Spleen (tissue), 7 donors: ENCODE measurements around the gene SLC10A3.

Experiments
- CTCF ChIP-seq, 11 experiments: fragments of 200-600 bp in 7 of 11; fragments of 450-650 bp in 4 of 11; sonication (generic) in 4 of 11; IDR thresholded peaks in 8 of 11; conservative IDR thresholded peaks in 3 of 11; 1 replicate in 7 of 11; 2 replicates in 4 of 11; pipeline versions ENCODE4 v1.4.0 to v1.8.0; 2016 to 2021; ENCODE audit warnings: antibody characterized with exemption in 11 of 11, inconsistent platforms in 4 of 11, mild to moderate bottlenecking in 1 of 11
- POLR2A ChIP-seq, 3 donors: fragments of 450-650 bp; IDR thresholded peaks; one replicate each; pipeline ENCODE4 v1.5.1; 2017; ENCODE audit warnings: antibody characterized with exemption in 3 of 3, mild to moderate bottlenecking in 1 of 3
- POLR2AphosphoS5 ChIP-seq, 3 donors: sonication (generic); formaldehyde crosslinking; IDR thresholded peaks; one replicate each; pipeline ENCODE4 v1.5.1; 2017; ENCODE audit warnings: antibody characterized with exemption in 3 of 3
- donor health status: DM: no; HTN: no; CAD: no; lungs with moderate emphysema.
- donor health status: DM: no; HTN: no; CAD: no.
- donor health status: DM: no; HTN: no; CAD: no.

- TF ChIP-seq CTCF (IDR thresholded peaks at IDR 0.05 in 8 of 11, conservative IDR thresholded peaks at IDR 0.05 in 3 of 11) (no peak), POLR2A (IDR thresholded peaks at IDR 0.05) (no peak), POLR2AphosphoS5 (IDR thresholded peaks at IDR 0.05) (no peak)
Measured at GRCh38 chrX:154467556-154467955, 22.9 kb downstream of the SLC10A3 start.
